NCI-H2081 (cell line): ENCODE results near the gene BANK1.

Experiments
- DNase-seq, 2 experiments: peaks; one replicate each; lab custom pipeline; 2025; lab: John Stamatoyannopoulos, UW

The BANK1 gene, protein sequence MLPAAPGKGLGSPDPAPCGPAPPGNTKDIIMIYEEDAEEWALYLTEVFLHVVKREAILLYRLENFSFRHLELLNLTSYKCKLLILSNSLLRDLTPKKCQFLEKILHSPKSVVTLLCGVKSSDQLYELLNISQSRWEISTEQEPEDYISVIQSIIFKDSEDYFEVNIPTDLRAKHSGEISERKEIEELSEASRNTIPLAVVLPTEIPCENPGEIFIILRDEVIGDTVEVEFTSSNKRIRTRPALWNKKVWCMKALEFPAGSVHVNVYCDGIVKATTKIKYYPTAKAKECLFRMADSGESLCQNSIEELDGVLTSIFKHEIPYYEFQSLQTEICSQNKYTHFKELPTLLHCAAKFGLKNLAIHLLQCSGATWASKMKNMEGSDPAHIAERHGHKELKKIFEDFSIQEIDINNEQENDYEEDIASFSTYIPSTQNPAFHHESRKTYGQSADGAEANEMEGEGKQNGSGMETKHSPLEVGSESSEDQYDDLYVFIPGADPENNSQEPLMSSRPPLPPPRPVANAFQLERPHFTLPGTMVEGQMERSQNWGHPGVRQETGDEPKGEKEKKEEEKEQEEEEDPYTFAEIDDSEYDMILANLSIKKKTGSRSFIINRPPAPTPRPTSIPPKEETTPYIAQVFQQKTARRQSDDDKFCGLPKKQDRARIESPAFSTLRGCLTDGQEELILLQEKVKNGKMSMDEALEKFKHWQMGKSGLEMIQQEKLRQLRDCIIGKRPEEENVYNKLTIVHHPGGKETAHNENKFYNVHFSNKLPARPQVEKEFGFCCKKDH

DNA sequence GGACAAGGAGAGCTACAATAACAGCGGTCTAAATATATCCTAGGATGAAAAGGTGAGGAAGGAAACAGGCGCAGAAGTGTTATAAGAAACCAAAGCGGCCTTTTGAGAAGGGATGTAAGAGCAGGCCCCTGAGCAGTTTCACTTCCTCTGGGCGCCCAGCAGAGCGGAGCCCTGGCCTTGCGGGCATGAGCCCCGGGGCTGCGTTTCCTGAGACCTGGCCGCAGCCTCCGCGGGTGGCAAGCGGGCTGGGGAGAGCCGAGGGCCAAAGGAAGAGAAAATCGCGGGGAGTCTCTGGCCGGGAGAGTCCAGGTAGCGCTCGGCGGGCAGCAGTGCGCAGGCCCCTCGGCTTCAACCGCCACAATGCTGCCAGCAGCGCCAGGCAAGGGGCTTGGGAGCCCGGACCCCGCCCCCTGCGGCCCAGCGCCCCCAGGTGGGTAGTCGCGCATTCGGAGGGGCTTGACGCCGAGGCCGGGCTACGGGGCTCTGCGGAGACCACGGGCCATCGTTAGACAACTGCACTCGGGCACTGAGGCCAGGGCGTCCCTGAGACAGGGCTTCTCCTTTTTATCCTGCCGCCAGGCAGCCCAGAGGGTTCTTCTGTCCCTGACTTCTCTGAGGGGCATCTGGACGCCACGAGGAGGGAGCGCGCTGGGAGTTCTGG lies at the start of gene BANK1:
BANK1 (plus strand) TSS at position 210 of the 661 bp plus-strand sequence; CDS start at position 361, 151 bp downstream.
- DNase-seq: peak; percentile 35 to 55

DNA sequence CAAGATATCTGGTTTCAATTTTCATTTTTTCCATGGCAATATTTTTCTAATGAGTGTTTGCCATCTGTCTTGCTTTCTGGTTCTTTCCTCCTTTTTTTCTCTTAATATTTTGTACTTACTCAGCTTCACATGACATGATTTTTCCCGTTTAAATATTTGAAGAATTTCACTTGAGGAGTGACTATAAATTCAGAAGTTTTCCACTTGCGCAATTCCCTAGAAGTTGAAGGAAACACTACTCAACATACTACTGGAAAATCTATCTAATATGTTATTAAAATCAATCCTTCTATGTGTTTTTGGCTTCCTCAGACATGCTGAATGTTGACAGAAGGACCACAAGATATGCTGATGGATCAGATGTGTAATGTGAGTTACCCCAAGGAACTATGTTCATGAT lies 36.8 kb upstream of the BANK1 start:
- DNase-seq: no peak

DNA sequence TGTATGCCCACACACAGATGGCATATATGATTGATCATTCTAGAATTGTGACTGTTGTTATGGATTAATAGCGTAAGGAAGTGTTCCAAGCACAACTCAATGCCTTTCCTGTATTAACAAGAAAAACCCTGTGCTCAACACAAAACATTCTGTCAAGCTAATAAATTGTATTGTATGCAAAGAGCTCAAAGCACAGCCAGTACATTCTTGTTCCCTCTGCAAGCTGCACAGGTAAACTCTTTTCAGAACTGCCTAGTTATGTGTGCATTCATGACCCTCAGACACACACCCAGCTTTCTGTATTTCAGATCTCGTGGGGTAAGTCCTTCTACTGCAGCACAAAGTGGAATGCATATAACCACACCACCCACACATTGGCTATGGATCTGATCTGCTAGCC lies 34.3 kb upstream of the BANK1 start:
- no peak for DNase-seq

DNA sequence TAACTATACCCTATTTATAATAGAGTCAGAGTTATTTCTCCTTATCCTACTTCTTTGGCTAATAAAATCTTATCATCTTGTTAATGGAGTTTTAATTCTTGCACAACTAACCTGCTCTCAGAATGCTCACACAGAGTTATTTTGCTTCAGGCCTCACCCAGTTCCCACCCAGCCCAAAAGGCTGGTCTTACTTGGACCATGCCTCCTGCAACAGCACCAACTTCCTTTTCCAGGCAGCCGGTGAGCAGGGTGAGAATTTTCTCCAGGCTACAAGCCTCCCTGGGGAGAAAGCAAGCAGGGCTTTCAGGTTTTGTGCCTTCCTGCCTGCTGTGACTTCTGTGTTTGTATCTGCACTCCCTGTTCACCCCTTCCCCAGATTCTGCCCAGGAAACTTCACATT lies 29.1 kb upstream of the BANK1 start:
- DNase-seq: no peak

DNA sequence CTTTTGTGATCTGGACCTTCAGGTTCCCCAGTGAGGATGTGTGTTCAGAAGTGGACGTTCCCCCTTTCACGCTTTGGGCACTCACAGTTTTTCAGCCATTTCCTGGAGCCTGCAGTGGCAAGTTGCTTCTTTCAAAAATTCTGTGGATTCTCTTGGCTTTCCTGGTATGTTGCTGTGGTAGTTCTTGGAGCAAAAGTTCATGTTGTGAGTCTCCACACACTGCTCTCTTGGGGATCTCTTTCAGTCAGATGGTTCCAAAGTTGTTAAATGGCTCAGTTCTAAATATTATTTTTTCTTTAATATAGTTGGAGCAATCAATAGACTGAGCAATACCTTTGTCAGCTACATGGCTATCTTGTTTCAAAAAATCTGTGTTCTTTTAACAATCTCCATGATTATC lies 28.5 kb upstream of the BANK1 start:
- no peak for DNase-seq

DNA sequence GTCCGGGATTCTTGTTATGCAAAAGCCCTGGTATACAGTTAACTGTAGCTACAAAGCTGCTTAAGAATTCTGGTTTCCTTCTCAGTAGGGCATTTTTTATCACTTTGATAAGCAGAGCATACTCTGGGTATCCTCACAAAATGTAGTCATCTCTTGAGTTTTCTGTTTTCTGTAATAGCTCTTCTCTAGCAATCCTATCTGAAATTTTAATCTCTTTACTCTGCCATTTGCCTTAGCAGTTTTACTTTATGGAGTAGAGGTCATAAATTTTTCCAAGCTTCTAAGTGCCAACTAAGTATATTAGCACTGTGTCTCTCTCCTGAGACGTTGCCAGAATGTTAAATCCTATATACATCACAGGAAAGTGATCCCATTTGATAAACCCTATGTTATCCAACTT lies 28.0 kb upstream of the BANK1 start:
- DNase-seq: no peak

DNA sequence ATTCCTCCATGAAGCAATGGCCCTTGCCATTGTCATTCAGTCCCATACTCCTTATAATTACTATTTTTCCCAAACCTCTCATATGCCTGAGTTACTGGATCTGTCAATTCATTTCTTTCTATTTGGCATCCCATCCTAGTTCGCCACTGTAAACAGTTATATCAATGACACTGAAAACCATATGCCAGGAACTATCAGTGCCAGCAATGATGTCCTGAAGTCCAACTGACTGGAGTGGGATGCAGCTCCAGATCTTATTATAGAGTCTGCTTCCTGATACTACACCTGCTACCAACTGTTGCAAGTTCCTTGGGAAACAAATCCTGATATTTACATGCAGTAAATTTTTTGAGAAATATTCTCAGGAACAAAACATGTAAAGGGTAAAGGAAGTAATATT lies 27.0 kb upstream of the BANK1 start:
- DNase-seq: no peak

DNA sequence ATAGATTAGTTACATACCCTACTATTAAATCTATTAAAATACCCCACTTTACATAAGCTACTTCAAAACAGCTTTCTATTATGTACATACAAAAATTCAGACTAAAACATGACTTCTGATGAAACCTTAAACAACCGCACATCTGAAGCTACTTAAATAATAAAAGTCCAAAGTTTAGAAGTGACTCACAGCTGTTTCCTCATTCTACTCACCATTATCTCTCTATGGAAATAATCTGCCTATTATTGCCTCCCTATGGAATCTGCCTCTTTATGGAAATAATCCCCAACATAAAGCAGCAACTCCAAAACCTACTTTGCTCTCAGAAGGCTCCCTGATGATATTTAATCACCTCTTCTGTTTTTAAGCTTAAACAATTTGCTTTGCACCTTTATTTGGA lies 15.7 kb upstream of the BANK1 start:
- DNase-seq: no peak

DNA sequence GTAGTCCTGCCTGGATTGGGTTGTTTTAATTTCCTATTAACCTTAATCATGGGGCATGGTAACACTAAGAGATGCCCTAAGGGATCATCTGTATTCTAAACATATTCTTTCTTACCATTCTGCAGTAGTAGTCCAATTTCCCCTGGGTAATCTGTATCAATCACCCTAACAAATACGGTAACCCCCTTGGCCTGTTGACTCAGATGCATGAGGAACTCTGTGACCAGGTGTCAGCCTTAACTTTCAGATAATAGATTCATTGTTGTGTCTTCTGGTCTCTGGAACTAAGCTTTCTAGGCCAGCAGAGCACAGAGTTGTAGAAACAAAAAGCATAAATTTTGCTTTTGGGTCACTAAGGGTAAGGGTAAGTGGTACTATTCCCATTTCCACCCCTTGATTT lies 13.1 kb upstream of the BANK1 start:
- no peak for DNase-seq

DNA sequence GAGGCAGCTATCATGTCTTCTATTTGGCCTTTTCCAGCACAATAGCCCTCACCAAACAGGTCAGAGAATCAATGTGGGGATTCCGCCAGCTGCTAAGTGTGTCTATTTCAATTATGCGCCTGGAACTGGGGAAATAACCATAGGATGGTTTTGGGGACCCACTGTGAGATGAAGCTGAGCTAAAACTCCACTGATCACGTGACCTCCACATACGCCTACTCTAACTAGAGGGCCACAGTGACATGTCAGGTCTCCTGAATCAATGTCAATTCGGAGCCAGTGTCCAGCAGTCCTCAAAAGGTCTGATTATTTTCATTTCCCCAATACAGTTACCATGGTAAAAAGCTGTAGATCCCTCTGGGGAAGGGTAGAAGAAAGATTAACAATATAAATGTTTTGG lies 10.2 kb upstream of the BANK1 start:
- DNase-seq: no peak

DNA sequence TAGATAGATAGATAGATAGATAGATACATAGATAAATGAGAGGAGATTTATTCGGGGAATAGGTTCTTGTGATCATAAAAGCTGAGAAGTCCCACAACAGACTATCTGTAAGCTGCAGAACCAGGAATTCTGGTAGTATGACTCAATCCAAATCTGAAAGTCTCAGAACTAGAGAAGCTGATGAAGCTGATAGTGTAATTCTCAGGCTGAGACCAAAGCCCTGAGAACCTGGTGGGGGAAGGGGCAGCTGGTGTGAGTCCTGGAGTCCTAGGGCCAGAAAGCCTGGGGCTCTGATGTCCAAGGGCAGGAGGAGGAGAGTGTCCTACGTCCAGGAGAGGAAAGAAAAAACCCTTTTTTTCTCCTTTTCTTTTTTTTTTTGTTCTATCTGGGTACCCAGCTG lies 8.0 kb upstream of the BANK1 start:
- DNase-seq: no peak

DNA sequence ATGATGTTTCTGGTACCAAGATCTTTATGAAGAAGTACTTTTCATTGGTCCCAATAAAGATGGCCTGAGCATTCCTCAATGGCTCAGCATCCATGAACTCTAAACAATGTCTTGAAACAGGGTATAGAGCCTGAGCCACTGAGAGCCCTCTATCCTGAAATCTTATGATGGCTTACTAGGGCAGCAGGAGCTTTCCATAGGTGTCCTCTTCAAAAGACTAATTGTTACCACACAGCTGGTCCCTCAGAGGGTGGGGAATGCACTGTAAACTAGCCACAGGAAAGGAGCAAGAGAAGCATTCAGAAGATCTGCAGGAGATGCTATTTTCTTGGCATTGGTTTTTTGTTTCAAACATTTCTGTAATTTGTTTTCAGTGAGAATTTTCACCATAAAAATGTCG lies 5.6 kb upstream of the BANK1 start:
- DNase-seq: no peak

DNA sequence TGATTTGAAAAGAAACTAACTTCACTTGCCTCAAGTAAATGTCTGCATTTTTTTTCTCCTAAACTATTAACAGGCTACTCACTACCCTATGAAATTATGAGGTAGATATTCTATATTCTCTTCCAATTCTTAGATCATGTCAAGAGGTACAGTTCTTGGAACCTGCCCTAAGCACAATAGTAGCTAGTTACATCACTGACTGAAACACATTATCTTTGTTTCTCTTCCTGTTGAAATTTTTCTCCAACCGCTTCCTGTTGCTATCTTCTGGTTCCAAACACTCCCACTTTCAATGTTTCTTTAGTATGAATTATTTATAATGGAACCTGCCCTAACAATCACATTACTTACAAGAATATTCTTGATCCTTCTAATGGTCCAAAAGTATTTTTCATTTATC lies 5.0 kb upstream of the BANK1 start:
- no peak for DNase-seq

DNA sequence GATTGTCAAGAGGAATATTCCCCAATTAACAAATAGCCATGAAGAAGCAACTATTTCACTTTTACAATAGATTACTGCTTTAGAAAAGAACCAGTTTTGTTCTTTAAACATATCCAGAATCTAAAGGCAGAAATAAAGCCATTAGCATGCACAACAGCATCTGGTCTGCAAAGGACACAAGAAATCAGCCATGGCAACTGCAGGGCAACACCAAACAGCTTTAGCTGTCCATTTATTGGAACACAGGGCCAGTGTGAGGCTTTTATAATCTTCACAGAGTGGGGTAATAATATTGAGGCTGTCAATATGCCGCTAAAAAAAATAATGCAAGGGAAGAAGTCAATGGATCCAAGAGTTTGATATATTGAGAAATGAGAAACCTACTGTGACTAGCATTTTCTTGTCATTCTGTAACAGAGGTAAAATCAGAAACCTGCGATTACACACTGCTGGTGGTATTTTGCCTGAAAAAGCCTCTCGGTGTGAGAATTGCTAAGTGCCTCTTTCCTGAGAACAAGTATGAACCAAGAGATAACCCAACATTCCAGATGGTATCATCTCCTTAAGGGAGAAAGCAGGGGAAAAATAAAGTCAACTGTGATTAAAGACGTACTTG lies 2.7 kb upstream of the BANK1 start:
- DNase-seq: no peak

DNA sequence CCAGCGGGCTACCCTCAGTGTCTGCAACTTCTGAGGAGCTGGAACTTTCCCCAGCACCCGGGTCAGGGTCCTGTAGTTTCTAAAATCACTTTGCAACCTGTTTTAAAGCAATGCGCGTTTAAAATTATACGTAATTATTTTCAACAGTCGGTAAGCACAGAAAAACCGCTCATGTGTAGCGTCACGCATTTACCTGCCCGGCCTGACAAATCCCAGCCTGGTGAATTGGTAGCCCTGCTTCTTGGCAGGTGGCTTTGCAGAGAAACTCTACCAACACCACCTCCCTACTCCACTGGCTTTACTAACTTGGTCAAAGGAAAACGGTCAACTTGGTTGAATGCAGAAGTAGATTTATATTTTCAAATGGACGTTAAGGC lies 640 bp downstream of the BANK1 start:
- DNase-seq: peak; percentile 35 to 55

DNA sequence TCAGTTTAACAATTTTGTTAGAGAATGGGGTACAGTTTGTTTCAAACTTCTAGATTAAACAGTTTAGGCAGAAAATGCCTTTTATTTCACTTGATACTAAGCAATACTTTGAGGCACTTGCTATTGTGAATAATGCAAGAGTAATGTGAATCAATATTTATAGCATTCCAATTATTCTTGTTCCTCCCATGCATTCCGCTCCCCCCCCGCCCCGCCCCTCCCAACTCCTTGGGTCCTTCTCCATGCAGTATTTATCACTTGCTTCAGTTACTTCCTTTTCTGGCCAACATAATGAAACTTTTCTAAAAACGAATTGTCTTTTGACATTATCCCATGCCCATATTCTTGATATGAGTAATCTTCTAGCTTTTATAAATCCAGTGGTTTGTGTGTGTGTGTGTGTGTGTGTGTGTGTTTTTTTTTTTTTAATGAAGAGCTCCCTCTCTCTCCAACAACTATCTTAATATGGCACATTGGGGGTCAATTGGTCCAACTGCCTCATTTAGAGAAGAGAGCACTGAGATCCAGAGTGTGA lies 1.6 kb downstream of the BANK1 start:
- no peak for DNase-seq

DNA sequence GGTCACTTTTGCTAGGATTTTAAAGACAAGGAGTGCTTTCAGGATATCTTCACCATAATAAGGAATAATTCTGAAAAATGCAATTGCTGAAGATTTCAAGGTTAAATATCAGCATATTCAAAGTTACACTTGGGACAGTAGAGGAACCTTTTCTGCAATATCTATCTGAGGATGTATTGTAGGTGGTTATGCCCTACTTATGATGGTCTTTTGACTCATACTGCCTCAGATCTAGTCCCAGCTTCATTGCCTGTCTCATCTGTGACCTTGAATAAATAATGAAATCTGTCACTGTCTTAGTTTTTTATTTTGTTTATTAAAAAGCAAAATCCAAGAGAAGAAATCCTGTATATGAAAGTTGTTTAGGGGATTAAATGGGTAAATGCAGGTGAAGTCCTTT lies 2.9 kb downstream of the BANK1 start:
- DNase-seq: no peak

DNA sequence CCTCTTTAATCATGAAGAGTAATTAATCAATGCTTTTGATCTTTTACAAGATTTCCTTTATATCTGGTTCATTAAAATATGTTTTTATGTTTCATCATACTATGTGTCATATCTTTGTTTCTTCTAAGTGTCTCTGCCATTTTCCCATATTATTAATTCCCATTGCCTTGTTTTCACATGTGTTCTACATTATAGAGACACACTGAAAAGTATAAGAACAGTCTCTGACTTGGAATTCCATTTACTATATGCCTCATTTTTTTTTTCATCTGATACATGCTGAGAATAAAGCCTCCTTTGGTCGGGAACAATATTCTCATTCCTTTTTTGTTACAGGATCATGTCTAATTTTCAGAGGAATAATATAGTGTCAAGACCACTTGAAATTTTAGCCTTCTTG lies 4.3 kb downstream of the BANK1 start:
- DNase-seq: no peak

DNA sequence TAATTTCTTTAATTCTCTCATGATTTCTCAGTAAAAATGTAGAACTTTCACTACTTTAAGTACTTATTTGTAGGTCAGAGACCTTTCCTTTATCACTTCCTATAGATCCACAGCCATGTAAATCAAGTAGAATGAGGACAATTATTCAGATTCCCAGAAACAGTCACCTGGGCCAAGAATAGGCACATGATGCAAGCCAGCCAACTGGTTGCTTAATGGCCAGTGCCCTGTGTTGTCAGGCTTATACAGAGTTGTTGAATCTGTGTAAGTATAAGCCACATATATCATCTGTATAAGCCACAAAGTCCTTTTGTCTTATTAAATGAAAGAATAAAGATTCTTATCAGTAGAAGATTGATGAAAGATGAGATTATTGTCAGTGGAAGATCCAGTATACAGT lies 5.2 kb downstream of the BANK1 start:
- DNase-seq: no peak

DNA sequence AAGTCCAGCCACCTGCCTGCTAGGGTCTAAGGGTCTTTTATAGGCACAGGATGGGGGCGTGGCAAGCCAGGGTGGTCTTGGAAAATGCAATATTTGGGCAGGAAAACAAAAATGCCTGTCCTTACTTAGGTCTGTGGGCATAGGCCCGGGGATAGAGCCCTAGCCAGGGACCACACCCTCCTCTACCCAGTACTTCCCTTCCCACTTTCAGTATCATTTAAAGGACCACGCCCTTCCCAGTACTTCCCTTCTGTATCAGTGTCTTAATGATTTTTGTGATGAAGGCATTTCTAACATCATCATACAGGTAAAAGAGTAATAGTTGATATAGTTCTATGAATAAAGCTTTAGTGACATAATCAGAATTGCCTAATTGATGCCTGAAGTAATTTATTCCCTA lies 11.4 kb downstream of the BANK1 start:
- DNase-seq: no peak

DNA sequence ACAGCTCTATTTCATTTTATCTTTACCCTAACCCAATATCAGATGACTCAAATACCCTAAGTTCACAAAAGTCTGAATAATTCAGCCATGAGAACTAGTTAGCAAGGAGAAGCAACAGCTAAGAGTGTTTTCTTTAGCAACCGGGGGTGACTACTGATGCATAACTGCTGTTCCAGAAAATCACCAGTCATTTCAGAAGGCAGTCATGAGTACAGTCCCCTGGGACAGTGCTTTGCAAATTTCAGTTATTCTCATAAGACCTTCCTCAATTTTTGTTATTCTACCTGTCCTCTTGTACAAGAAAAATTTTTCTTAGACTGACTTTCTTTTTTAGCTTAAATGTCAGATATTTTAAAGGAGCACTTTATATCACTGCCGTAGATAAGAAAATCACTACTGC lies 16.4 kb downstream of the BANK1 start:
- DNase-seq: no peak

DNA sequence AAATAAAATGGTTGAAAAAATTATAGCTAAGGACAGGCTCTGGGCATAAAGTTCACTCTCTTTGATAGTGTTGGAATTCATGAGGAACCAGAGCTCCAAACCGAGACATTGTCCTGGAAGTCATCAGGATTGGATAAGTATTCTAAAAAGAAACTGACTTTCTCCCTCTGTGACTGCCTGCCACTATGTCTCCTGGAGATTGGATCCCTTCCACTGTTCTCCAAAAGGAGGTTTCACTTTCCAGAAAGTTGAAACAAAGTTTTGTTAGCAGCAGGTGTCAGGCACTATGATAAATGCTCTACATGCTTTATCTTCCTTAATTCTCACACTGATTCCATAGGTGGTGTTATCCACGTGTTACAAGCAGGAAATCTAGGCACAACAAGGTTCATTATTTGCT lies 16.8 kb downstream of the BANK1 start:
- no peak for DNase-seq
